GM10248 (cell line): ENCODE measurements around the gene NOC3L.

Experiments
- CTCF ChIA-PET: fragments of 300-600 bp; sonication (Branson Sonifier 250); formaldehyde crosslinking; extraction: SDS; loops from one replicate; lab custom pipeline; 2021; ENCODE audit warnings: antibody characterized with exemption; lab: Yijun Ruan, JAX
- POLR2A ChIA-PET: fragments of 350-650 bp; sonication (Branson Sonifier 250); formaldehyde crosslinking; extraction: SDS; loops from one replicate; lab custom pipeline; 2020; ENCODE audit warnings: antibody characterized with exemption; lab: Yijun Ruan, JAX
- DNase-seq: peaks from one replicate; pipeline ENCODE4 v3.0.0; 2012; ENCODE audit errors: extremely low spot score
- CTCF ChIP-seq: IDR thresholded peaks from 2 replicates; pipeline ENCODE4 v1.5.1; 2012; ENCODE audit warnings: mild to moderate bottlenecking, low read depth; ENCODE audit errors: extremely low read depth, missing control alignments, control extremely low read depth

Gene NOC3L

GRCh38 chr10:94286901-94287300, 75.8 kb downstream of the NOC3L start:
- no peak for DNase-seq
- POLR2A ChIA-PET: no interaction called here
- CTCF ChIA-PET: interaction anchor here (1.1 to 2.2 kb wide), 2 partner anchors 13 to 157 kb away, joined by 3 to 5 read pairs; no protein-coding TSS in a partner anchor
- no peak for TF ChIP-seq CTCF

- CTCF ChIA-PET: interaction anchor here (0.9 to 1.8 kb wide), 3 partner anchors 34 to 160 kb away, joined by 3 to 6 read pairs (median 3); no protein-coding TSS in a partner anchor
- DNase-seq: no peak
- TF ChIP-seq CTCF: no peak
- POLR2A ChIA-PET: no interaction called here
These were observed 77.5 kb downstream of the NOC3L start for GRCh38 chr10:94285271-94285670.
